Calu3 (cell line): Measurements from ENCODE around the gene KCNQ5. TPM values are rescaled to one million over a fixed set of nuclear protein-coding genes. Genes with fewer than 3 reads are reported as not detected.

Experiments used
- BruUV-seq: library from RNA; stranded (reverse); fragments of 400-500 nt; replicated peaks from 2 replicates; lab custom pipeline; 2021; lab: Mats Ljungman, UMichigan
- CTCF ChIA-PET: fragments of 300-600 bp; sonication (Branson Sonifier 250); formaldehyde crosslinking; loops from one replicate; lab custom pipeline; 2022; ENCODE audit warnings: antibody characterized with exemption; lab: Charles Lee
- DNase-seq: peaks from one replicate; pipeline ENCODE4 v3.0.0; 2022
- H3K27ac Mint-ChIP-seq: one replicate; pipeline ENCODE4 v1.8.0; 2022; ENCODE audit warnings: mixed read lengths; ENCODE audit not compliant: unreplicated experiment
- H3K27me3 Mint-ChIP-seq: one replicate; pipeline ENCODE4 v1.8.0; 2022; ENCODE audit warnings: mixed read lengths; ENCODE audit not compliant: unreplicated experiment
- H3K36me3 Mint-ChIP-seq: one replicate; pipeline ENCODE4 v1.8.0; 2022; ENCODE audit warnings: mild to moderate bottlenecking, moderate library complexity, mixed read lengths; ENCODE audit not compliant: insufficient read depth, unreplicated experiment
- H3K4me1 Mint-ChIP-seq: one replicate; pipeline ENCODE4 v1.8.0; 2022; ENCODE audit warnings: mild to moderate bottlenecking, low read depth, mixed read lengths; ENCODE audit not compliant: unreplicated experiment
- H3K4me3 Mint-ChIP-seq: one replicate; pipeline ENCODE4 v1.8.0; 2022; ENCODE audit warnings: mild to moderate bottlenecking, low read depth, moderate library complexity, mixed read lengths; ENCODE audit not compliant: unreplicated experiment
- H3K9me3 Mint-ChIP-seq: one replicate; pipeline ENCODE4 v1.8.0; 2022; ENCODE audit warnings: low read depth, mixed read lengths; ENCODE audit not compliant: unreplicated experiment
- CTCF ChIP-seq: fragments of 200-600 bp; IDR thresholded peaks from one replicate; pipeline ENCODE4 v1.8.0; 2022; ENCODE audit warnings: antibody characterized with exemption; ENCODE audit not compliant: unreplicated experiment
- intact Hi-C: fragments of 100-400 bp; cut with micrococcal nuclease; formaldehyde crosslinking; loops from one replicate; pipeline ENCODE4 v1.10.0; 2022; ENCODE audit not compliant: unreplicated experiment
- total RNA-seq: library from RNA; stranded (reverse); gene quantifications from 2 replicates; pipeline ENCODE4 v1.2.3, GENCODE V29; 2022

The KCNQ5 gene
- total RNA-seq, 1 experiment from 2014 or later: not detected

GRCh38 chr6:72742001-72742673 is 120.3 kb downstream of the KCNQ5 start:
- no peak for TF ChIP-seq CTCF
- Mint-ChIP-seq H3K27me3 (no peaks in the 10 kb centered on the region), H3K9me3 (no peaks in the 10 kb centered on the region), H3K4me1 (peaks cover 9% of the 10 kb centered on the region), H3K4me3 (no peak overlapping the region), H3K27ac (no peak overlapping the region), H3K36me3 (no peaks in the 10 kb centered on the region)
- intact Hi-C loops: no loop called here
- no TSS peak for BruUV-seq
- CTCF ChIA-PET: no interaction called here
- no peak for DNase-seq

GRCh38 chr6:72746276-72746675 is 124.4 kb downstream of the KCNQ5 start:
- Mint-ChIP-seq H3K9me3 (no peaks in the 10 kb centered on the region), H3K27ac (no peak overlapping the region), H3K4me3 (no peak overlapping the region), H3K36me3 (no peaks in the 10 kb centered on the region), H3K4me1 (peaks cover 9% of the 10 kb centered on the region), H3K27me3 (no peaks in the 10 kb centered on the region)
- TF ChIP-seq CTCF: no peak
- DNase-seq: no peak
- no TSS peak for BruUV-seq
- intact Hi-C loops: no loop called here
- CTCF ChIA-PET: no interaction called here

- no peak for DNase-seq
- TF ChIP-seq CTCF: no peak
- intact Hi-C loops: no loop called here
- CTCF ChIA-PET: no interaction called here
- BruUV-seq: no TSS peak
- Mint-ChIP-seq H3K27me3 (no peaks in the 10 kb centered on the region), H3K9me3 (no peaks in the 10 kb centered on the region), H3K36me3 (no peaks in the 10 kb centered on the region), H3K4me3 (no peak overlapping the region), H3K4me1 (peaks cover 9% of the 10 kb centered on the region), H3K27ac (no peak overlapping the region)
Observed at GRCh38 chr6:72748759-72749158, 126.9 kb downstream of the KCNQ5 start.

- DNase-seq: no peak
- Mint-ChIP-seq H3K4me3 (no peak overlapping the region), H3K36me3 (no peaks in the 10 kb centered on the region), H3K27me3 (no peaks in the 10 kb centered on the region), H3K9me3 (no peaks in the 10 kb centered on the region), H3K27ac (no peak overlapping the region), H3K4me1 (no peaks in the 10 kb centered on the region)
- intact Hi-C loops: no loop called here
- CTCF ChIA-PET: no interaction called here
- no TSS peak for BruUV-seq
- TF ChIP-seq CTCF: no peak
Observed at GRCh38 chr6:72755752-72756151, 133.9 kb downstream of the KCNQ5 start.
